ENCODE results near the gene ARL2BP. TPM values are rescaled to one million over a fixed set of nuclear protein-coding genes. Genes with fewer than 3 reads are reported as not detected.

ARL2BP gene
- total RNA-seq, 1 donor from 2014 or later = 35.9 TPM

- Mint-ChIP-seq H3K27ac (no peak overlapping the region), H3K27me3 (ENCODE audit: low read depth) (no peaks in the 10 kb centered on the region), H3K4me3 (no peak overlapping the region), H3K4me1 (no peaks in the 10 kb centered on the region), H3K9me3 (peaks cover 5% of the 10 kb centered on the region), H3K36me3 (peaks cover 36% of the 10 kb centered on the region)
- DNase-seq (ENCODE audit: low spot score in 2 of 2, unreplicated experiment in 2 of 2) = no peak
- TF ChIP-seq CTCF (IDR thresholded peaks at IDR 0.05; ENCODE audit: unreplicated experiment) = no peak
Observed at GRCh38 chr16:57238682-57239081, 6.4 kb upstream of the ARL2BP start.

GRCh38 chr16:57239107-57239506 lies 6.0 kb upstream of the ARL2BP start:
- Mint-ChIP-seq H3K27me3 (ENCODE audit: low read depth) (no peaks in the 10 kb centered on the region), H3K36me3 (peaks cover 32% of the 10 kb centered on the region), H3K27ac (no peak overlapping the region), H3K9me3 (peaks cover 5% of the 10 kb centered on the region), H3K4me1 (no peaks in the 10 kb centered on the region), H3K4me3 (no peak overlapping the region)
- DNase-seq (ENCODE audit: low spot score in 2 of 2, unreplicated experiment in 2 of 2) = no peak
- TF ChIP-seq CTCF (IDR thresholded peaks at IDR 0.05; ENCODE audit: unreplicated experiment) = no peak

GRCh38 chr16:57240851-57241250 lies 4.2 kb upstream of the ARL2BP start:
- no peaks in the 10 kb centered on the region for H3K27me3 Mint-ChIP-seq (ENCODE audit: low read depth)
- H3K4me1 Mint-ChIP-seq = peaks cover 9% of the 10 kb centered on the region
- H3K4me3 Mint-ChIP-seq = no peak overlapping the region
- TF ChIP-seq CTCF (IDR thresholded peaks at IDR 0.05; ENCODE audit: unreplicated experiment) = no peak
- H3K36me3 Mint-ChIP-seq = peaks cover 19% of the 10 kb centered on the region
- DNase-seq (ENCODE audit: low spot score in 2 of 2, unreplicated experiment in 2 of 2) = no peak
- H3K27ac Mint-ChIP-seq = peak overlapping the region; percentile 74
- peaks cover 5% of the 10 kb centered on the region for H3K9me3 Mint-ChIP-seq

- no peak overlapping the region for H3K27ac Mint-ChIP-seq
- no peak overlapping the region for H3K4me3 Mint-ChIP-seq
- H3K27me3 Mint-ChIP-seq (ENCODE audit: low read depth) = no peaks in the 10 kb centered on the region
- no peaks in the 10 kb centered on the region for H3K9me3 Mint-ChIP-seq
- no peak for TF ChIP-seq CTCF (IDR thresholded peaks at IDR 0.05; ENCODE audit: unreplicated experiment)
- peaks cover 12% of the 10 kb centered on the region for H3K36me3 Mint-ChIP-seq
- peaks cover 14% of the 10 kb centered on the region for H3K4me1 Mint-ChIP-seq
- no peak for DNase-seq (ENCODE audit: low spot score in 2 of 2, unreplicated experiment in 2 of 2)
Observed at GRCh38 chr16:57242650-57243049, 2.4 kb upstream of the ARL2BP start.

- Mint-ChIP-seq H3K4me3 (peak overlapping the region; percentile 85), H3K4me1 (peaks cover 14% of the 10 kb centered on the region), H3K9me3 (no peaks in the 10 kb centered on the region), H3K27me3 (ENCODE audit: low read depth) (no peaks in the 10 kb centered on the region), H3K27ac (peak overlapping the region; percentile 92), H3K36me3 (peaks cover 5% of the 10 kb centered on the region)
- no peak for DNase-seq (ENCODE audit: low spot score in 2 of 2, unreplicated experiment in 2 of 2)
- TF ChIP-seq CTCF (IDR thresholded peaks at IDR 0.05; ENCODE audit: unreplicated experiment) = no peak
Observed at GRCh38 chr16:57244463-57244766, 644 bp upstream of the ARL2BP start.

- Mint-ChIP-seq H3K36me3 (peaks cover 6% of the 10 kb centered on the region), H3K9me3 (no peaks in the 10 kb centered on the region), H3K4me1 (peaks cover 14% of the 10 kb centered on the region), H3K27ac (peak overlapping the region; percentile 8), H3K27me3 (ENCODE audit: low read depth) (no peaks in the 10 kb centered on the region), H3K4me3 (peak overlapping the region; percentile 85)
- TF ChIP-seq CTCF (IDR thresholded peaks at IDR 0.05; ENCODE audit: unreplicated experiment) = no peak
- no peak for DNase-seq (ENCODE audit: low spot score in 2 of 2, unreplicated experiment in 2 of 2)
Observed at GRCh38 chr16:57245472-57246113, 534 bp downstream of the ARL2BP start.
